Adipose tissue (tissue), 3 donors: ENCODE measurements around the gene ZDHHC14. TPM values are rescaled to one million over a fixed set of nuclear protein-coding genes. Genes with fewer than 3 reads are reported as not detected.

Experiments used
- H3K27ac ChIP-seq: one replicate; pipeline ENCODE4 v1.5.1; 2013; ENCODE audit warnings: low read depth, low read length
- WGBS, 3 donors: extraction: QIAGEN DNeasy Blood & Tissue Kit; methylation state at CpG; one replicate each; pipeline ENCODE4 v1.1.7; 2013; 5-methylcytosine and 5-hydroxymethylcytosine counted together
- polyA plus RNA-seq, 3 donors: library from polyadenylated mRNA; stranded (reverse); fragments of 200-250 nt; gene quantifications; one replicate each; pipeline ENCODE4 v1.2.3, GENCODE V29; 2013
- donor health status: healthy with polysubstance abuse.
- donor health status: Bipolar disorder and iron deficiency.
- donor health status: healthy.

ZDHHC14 gene
- polyA plus RNA-seq, 3 donors, result 3.0 to 6.0 (median 5.1) TPM

DNA sequence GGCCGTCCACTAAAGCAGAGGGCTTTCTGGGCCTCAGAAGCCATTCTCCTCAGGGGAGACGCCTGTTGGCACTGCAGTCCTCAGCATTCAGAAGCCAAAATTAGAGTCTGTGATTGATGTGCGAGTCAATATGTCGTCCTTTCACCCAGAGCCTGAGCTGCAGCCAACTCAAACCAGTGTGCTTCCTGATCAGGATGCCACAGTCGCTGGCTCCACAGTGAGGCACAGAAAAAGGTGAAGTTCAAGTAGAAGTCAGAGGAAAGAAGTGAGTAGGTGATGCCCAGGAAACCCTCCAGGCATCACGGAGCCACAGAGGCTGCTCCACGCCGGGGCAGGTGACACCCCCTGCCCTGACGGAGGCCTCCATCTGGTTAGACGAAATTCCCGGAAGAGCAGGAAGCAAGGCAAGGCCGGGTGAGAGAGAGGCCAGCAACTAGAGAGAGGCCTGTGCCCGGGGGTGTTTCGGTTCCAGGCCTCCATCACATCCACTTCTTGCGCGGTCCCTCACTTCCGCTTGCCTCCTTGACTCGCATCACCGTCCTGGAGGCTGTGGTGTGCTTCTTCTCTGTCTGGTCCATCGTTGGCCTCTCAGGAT, 264.3 kb downstream of the ZDHHC14 start:
- H3K27ac ChIP-seq, result no peak overlapping the region
- 54 to 79% (median 63%) methylated on average over 20 of the region's 20 CpGs for WGBS, 3 donors

DNA sequence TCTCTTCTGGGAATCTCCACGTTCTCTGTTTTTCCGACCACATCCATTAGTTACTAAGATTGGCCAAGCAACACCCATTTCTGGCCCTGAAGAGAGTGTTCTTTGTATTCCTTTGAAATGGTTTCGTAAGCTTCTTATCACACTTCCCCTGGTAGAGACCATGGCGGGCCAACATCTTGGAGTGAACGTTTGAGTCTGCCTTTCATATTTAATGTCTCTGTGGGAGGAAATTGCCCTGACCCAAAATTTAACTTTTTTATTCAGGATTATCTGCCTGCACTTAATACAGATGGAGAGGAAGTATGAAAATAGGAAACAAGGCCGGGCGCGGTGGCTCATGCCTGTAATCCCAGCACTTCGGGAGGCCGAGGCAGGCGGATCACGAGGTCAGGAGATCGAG, 265.0 kb downstream of the ZDHHC14 start:
- no peak overlapping the region for H3K27ac ChIP-seq
- 47 to 79% (median 56%) methylated on average over 13 of the region's 13 CpGs for WGBS, 3 donors

DNA sequence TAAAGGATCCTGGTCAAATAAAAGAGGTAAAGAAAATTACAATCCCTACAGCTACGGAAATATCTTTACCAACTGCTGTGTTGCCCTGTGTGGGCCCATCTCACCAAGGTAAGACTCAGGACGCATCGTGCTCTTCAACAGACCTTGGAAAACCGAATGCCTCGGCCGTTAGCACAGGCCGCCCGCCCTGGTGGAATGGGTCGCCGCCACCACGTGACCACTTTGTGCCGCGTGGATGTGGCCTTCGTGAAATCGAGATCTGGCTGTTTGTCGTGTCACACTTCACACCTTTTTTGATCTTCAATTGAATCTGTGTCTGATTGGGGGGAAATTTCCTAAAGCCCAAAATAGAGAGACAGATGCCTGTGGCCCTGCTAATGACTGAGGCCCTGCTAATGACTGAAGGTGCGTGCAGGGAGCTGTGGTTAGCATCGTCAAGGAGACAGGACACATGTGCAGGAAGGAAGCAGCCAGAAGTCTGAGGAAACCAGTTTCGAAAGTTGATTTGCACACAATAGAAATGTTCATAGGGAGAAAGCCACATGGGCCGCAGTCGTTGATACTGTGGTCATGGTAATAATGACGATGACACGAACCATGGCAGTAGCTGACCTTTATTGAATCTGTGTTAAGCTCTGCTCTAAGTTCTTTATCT, 266.4 kb downstream of the ZDHHC14 start:
- WGBS, 3 donors, result 74 to 92% (median 75%) methylated on average over 23 of the region's 23 CpGs

DNA sequence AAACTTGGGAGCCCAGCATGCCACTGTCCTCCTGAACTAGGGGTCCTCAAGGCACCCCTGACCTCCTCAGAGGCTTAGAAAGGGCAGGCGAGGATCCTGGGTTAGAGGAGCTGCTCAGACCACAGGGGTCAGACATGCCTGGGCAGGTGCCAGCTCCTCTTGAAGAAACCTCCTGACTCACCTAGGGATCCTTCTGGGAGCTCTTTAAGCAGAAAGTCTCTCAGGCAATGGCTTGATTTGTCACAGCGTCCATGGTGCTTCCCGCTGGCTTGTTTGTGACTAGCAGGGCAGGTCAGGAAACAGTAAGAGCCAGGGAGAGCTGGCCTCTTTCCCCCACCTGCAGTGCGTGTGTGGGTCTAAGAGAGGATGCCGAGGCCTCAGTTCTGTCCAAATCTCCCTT, 267.6 kb downstream of the ZDHHC14 start:
- H3K27ac ChIP-seq, result no peak overlapping the region
- 78 to 93% (median 79%) methylated on average over 5 of the region's 5 CpGs for WGBS, 3 donors

More for the DNA sequence above, 266.4 kb downstream of the ZDHHC14 start:
- no peak overlapping the region for H3K27ac ChIP-seq

DNA sequence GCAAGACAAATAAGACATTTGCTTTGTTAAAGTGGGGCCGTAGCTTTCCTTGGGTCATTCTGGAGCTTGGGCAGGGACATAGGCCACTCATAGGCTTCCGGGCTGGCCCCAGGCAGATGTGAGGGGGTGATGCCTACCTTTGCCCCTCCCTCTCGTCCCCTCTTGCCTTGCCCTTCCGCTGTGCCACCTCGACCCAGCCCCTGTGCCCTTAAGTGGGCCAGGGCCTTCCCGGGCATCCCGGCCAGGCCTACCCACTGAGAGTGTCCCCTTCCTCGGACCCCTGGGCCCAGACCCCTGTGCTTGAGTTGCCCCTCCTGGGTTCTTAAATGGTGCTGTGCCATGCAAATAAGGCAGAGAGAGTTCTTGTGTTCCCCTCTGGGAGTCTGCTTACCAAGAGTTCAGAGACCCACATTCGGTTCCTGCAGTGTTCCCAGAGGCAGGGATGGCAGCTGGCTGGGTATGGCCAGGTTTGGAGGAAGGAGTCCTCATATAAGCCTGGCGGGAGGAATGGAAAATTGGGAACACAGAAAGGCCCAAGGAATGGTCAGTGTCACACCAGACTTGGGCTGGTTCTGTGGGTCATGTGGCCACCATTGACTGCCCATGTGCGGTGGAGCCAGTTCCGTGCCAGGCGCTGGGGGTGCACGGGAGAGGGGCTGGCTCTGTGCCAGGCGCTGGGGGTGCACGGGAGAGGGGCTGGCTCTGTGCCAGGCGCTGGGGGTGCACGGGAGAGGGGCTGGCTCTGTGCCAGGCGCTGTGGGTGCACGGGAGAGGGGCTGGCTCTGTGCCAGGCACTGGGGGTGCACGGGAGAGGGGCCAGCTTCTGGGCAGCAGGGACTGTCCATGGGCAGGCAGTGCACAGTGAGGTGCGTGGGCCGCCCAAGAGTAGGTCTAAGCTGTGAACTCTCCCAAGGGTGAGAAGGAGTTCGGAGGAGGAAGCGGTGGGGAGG, 268.6 kb downstream of the ZDHHC14 start:
- no peak overlapping the region for H3K27ac ChIP-seq

DNA sequence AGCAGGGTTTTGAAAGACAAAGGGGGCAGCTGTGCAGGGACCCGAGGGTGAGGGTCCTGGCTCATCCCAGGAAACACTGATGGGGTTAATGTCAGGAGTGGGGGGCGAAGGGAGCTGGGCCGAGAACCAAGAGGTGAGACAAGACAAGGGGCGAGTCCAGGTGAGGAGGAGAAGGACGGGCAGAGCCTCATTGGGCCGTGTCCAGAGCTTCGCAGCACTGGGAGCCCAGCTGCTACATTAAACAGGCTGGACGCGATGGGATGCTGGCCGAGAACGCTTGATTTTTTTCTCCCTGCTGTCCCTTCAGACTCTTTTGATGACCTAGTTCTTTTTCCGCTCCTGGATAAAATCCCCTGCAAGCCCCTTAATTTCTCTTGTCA, 269.3 kb downstream of the ZDHHC14 start:
- H3K27ac ChIP-seq, result no peak overlapping the region

More for the DNA sequence above, 268.6 kb downstream of the ZDHHC14 start:
- 54 to 73% (median 55%) methylated on average over 20 to 25 of the region's 25 CpGs for WGBS, 3 donors

DNA sequence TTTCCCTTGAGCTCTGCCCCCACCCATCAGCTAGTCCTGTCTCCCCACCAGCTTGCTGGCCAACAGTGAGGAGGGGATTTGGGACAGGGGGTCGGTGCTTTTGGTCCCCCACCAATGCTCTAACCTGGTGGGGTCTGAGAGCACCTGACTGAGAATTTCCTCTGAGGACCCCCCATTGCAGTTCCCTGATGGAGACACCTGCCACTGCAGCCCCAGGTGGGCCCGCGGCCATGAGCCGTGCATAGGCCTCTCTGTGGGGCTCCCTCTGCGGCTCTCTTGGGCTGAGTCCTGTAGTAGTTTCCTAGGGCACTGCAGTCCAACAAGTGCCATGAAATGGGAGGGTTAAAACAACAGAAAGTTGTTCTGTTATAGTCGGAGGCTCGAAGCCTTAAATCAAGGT, 269.8 kb downstream of the ZDHHC14 start:
- H3K27ac ChIP-seq, result no peak overlapping the region
- 92 to 96% (median 95%) methylated on average over 7 of the region's 7 CpGs for WGBS, 3 donors

More for the DNA sequence above, 269.3 kb downstream of the ZDHHC14 start:
- WGBS, 3 donors, result 48 to 72% (median 58%) methylated on average over 10 to 12 of the region's 12 CpGs

DNA sequence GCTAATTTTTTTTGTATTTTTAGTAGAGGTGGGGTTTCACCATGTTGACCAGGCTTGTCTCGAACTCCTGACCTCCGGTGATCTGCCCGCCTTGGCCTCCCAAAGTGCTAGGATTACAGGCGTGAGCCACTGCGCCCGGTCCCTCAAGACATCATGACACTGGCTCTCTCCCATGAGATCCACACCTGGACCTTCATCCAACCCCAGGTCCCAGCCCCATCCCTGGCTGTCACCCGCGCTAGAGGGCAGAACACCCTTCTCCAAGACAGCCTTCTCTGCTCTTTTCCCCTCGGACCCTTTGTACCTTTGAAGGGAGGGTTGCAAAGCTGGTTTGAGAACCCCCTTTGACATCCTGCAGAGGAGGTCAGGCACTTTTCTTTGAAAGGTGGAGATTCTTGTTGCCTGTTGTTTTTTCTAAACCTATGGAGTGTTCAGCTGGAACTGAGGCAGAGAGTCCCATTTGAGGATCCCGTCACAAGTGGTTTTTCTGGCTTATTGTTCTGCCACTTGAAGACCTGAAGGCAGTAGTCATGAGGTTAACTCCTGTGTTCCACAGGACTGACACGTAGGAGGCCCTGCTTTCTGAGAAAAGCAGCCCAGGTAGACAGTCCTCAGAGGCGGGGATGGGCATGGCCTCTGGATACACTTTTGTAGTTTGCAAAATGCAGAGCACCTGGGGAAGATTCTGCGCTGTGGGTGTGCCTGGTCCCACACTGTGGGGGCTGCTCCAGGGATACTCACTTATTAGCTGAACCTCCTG, 270.9 kb downstream of the ZDHHC14 start:
- no peak overlapping the region for H3K27ac ChIP-seq
- 91 to 97% (median 92%) methylated on average over 13 of the region's 13 CpGs for WGBS, 3 donors

DNA sequence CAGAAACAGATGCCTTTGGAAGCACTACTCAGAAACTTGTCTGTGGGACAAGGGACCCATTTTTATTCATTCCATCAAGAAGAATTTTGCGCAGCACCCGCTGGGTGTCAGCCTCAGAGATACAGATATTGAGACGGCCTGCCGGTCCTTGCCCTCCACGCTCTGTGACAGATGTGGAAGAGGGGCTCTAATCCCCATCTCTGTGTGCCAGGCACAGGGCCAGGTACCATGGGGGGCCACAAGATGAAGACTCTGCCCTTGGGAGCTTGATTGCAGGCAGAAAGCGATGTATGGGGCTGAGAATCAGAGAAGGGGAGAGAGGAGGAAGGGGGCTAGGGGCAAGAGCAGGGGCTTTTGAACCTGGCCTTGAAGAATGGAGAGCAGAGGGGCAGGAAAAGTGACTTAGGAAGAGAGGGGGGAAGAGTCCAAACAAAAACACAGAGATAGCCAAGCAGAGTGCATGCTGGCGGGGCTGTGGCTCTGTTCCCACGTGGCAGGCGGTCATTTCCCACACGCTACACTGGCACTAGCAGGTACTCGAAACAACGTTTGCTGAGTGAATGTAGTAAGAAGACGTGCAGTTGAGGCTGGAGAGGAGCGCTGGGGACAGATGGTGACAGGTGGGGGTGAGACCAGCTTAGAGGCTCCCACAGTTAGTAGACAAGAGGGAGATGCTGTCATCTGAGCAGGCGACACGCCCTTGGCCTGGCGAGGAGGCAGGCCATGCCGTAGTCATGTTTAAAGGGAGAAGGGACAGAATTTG, 271.8 kb downstream of the ZDHHC14 start:
- 76 to 96% (median 94%) methylated on average over 18 of the region's 18 CpGs for WGBS, 3 donors
- no peak overlapping the region for H3K27ac ChIP-seq

DNA sequence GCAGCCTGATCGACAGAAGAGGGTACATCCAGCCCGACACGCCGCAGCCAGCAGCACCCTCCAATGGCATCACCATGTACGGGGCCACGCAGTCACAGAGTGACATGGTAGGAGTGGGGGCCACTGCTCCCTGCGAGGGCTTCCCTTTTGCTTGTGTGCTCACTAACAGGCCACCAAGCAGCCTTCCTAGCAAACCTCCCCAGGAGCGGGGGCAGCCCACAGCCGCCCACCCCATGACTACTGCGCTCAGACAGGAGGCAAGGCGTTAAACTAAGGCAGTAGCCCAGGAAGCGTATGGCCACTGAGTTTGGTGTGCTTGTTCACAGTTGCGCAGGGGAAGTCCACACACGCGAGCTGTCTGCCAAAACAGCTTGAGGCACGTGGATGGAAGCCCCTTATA, 272.5 kb downstream of the ZDHHC14 start:
- WGBS, 3 donors, result 87 to 98% (median 90%) methylated on average over 16 of the region's 16 CpGs

DNA sequence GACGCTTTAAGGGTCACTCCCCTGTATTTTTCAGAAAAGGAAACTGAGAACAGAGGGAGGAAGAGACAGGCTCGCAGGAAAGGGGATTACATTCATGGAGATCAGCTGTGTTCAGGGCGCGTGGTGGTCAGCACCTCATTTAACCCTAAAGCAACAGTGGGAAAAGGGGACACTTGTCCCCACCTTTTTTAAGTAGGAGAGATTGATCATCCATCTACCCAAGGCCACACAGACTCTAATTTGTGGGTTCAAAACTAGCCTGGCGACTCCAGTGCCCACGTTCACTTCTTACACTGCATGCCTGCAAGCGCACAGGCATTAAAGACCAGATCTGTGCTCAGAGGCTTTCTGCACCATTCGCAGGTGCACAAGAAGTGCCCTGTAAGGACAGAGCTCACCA, 274.1 kb downstream of the ZDHHC14 start:
- WGBS, 3 donors, result 90 to 93% (median 91%) methylated on average over 8 of the region's 8 CpGs

More for the DNA sequence above, 272.5 kb downstream of the ZDHHC14 start:
- H3K27ac ChIP-seq, result no peak overlapping the region

DNA sequence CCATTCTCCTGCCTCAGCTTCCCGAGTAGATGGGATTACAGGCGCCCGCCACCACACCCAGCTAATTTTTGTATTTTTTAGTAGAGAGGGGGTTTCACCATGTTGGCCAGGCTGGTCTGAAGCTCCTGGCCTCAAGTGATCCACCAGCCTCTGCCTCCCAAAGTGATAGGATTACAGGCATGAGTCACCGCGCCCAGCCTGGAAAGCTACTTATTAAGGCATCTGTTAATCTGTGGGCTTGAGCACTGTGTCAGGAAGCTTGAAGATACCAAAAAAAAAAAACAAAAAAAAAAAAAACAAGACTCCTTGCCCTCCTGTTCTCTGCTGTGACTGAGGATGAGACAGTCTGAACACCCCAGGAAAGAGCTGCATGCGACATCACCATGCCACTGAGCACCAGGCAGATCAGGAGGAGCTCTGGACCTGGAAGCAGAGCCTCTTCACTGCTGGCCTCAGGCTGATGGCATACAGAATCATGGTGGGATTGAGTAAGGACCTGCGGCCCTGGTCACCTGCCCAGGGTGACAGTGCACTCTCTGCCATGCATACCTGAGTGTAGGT, 275.5 kb downstream of the ZDHHC14 start:
- 94 to 99% (median 95%) methylated on average over 7 of the region's 7 CpGs for WGBS, 3 donors
- no peak overlapping the region for H3K27ac ChIP-seq

More for the DNA sequence above, 274.1 kb downstream of the ZDHHC14 start:
- H3K27ac ChIP-seq, result no peak overlapping the region

DNA sequence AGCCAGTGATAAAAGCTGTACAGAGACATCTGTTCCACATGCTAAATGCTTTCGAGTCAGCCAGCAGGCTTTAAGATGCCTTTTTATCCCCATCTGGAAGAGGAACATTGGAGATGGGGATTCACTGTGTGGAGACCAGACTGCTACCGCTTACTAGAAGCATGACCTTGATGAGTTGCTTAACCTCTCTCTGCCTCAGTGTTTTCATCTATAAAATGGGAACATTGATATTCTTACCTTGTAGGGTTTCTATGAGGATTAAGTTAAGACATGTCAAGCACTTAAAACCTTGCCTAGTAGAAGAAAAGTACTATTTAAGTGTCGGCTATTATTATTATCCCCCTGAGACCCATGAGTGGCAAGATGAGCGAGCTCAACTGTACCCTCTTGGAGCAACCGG, 276.8 kb downstream of the ZDHHC14 start:
- WGBS, 3 donors, result 96 to 98% (median 97%) methylated on average over 5 of the region's 5 CpGs
- no peak overlapping the region for H3K27ac ChIP-seq

DNA sequence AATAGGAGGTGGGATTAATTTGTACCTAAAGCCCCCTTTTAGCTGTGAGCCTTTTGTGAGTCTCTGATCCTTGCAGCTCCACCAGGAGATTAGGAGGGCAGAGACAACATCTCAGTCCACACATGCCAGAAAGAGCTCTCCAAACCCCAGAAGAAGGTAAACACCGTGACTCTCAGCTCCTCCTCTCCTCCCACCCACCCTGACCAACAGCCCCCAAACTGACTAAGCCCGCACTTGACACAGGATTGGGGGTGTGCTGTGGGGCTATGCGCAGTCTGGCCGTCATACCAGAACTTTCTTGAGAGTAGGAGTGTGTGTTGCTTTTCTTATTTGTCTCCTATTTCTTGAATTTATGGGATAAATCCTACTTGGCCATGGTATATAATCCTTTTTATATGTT, 277.3 kb downstream of the ZDHHC14 start:
- no peak overlapping the region for H3K27ac ChIP-seq
- WGBS, 3 donors, result 87 to 93% (median 88%) methylated on average over 4 of the region's 4 CpGs

DNA sequence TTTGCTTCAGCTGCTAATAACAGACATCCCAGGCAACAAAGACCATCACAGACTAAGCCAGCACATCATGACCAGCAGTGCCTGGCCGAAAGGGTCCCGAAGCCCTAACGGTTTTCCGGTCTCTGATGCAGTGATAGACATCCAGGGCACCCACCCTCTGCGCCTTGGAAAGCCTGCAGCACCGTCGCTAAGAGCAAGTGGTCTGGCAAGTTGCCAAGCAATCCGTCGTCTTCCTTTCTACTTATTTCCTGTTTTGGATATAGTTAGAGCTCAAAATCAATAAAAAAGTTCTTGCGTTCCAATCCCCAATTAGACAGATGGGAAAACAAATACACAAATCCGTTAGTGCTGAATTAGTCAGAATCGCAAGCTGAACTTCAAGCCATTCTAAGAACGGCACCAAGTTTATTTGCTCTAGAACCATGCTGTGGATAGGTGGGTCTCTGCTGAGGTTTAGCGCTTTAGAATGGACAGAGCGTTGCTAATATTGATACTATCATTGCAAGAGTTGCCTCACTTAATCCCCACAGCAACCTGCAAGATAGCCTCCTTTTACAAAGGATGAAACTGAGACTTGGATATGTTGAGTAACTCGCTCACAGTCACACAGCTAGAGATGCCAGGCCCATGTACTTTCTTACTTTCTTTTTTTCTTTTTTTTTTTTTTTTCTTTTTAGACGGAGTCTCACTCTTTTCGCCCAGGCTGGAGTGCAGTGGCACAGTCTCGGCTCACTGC, 278.7 kb downstream of the ZDHHC14 start:
- WGBS, 3 donors, result 60 to 74% (median 61%) methylated on average over 19 of the region's 19 CpGs

DNA sequence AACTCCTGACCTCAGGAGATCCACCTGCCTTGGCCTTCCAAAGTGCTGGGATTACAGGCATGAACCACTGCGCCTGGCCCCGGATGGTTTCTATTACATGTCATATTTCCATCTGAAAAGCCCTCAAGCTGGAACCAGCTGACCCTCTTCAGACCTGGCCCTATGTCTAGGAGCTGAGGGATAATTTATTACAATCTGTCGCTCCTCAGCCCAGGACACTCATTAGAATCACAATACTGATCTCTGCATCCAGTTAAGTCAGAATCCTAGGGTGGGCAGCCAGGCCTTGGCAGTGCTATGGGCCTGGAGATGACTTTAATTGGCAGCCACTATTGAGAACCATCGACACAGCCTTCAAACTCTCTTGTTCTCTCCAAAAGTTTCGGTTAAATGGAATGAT, 279.4 kb downstream of the ZDHHC14 start:
- 82 to 96% (median 92%) methylated on average over 5 of the region's 5 CpGs for WGBS, 3 donors
- no peak overlapping the region for H3K27ac ChIP-seq

More for the DNA sequence above, 278.7 kb downstream of the ZDHHC14 start:
- H3K27ac ChIP-seq, result no peak overlapping the region

DNA sequence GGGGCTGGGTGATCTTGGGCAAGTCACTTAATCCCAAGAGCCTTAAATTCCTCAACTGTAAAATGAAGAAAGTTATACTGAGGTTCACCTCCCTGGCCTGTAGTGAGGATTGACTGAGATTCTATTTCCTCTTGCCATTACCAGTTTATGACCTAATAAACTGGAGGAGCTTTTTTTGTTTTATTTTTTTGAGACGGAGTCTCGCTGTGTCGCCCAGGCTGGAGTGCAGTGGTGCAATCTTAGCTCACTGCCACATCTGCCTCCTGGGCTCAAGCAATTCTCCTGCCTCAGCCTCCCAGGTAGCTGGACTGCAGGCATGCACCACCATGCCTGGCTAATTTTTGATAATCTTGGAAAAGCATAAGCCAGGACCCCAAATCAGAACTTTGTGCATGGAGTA, 280.7 kb downstream of the ZDHHC14 start:
- WGBS, 3 donors, result 80 to 91% (median 87%) methylated on average over 3 of the region's 3 CpGs
- no peak overlapping the region for H3K27ac ChIP-seq
